Measurements from ENCODE around the gene SOCS6. TPM values are rescaled to one million over a fixed set of nuclear protein-coding genes. Genes with fewer than 3 reads are reported as not detected.

The SOCS6 gene
- total and polyA plus RNA-seq, 2 of the 13 experiments (the other 11 are each of a cell fraction or from before 2014, with no cell fraction given) = 18.6 to 38.3 TPM

- TF ChIP-seq ZNF460 (CRISPR knock-in tag; IDR thresholded peaks at IDR 0.05; ENCODE audit: borderline replicate concordance) (no peak), CHD4 (IDR thresholded peaks at IDR 0.05; ENCODE audit: borderline replicate concordance, low read length) (no peak), ZFP62 (CRISPR knock-in tag; IDR thresholded peaks at IDR 0.05) (no peak), ZNF781 (CRISPR knock-in tag; IDR thresholded peaks at IDR 0.05; ENCODE audit: borderline replicate concordance, not compliant biosample characterization) (no peak)
Observed at GRCh38 chr18:70311726-70312125, 22.9 kb downstream of the SOCS6 start (continued).

GRCh38 chr18:70313640-70314039 lies 24.8 kb downstream of the SOCS6 start:
- Histone ChIP-seq H3K79me2 (ENCODE audit: insufficient read depth, low read length) (peaks cover 98% of the 10 kb centered on the region), H2AFZ (ENCODE audit: low read length) (no peak overlapping the region), H3K27me3 (ENCODE audit: control insufficient read depth in 1 of 2, insufficient read depth in 2 of 2, low read length in 2 of 2) (no peaks in the 10 kb centered on the region), H3K4me3 (replicated peaks in 1 of 3; ENCODE audit: insufficient read depth in 1 of 3, low read depth in 2 of 3, low read length in 3 of 3) (peak overlapping the region in 1 of 3 experiments; percentile 20; a peak in 1 of 6 replicates), H3K4me2 (ENCODE audit: low read depth, low read length) (peak overlapping the region; percentile 36; the same call in 1 of the 2 replicates), H3K9me3 (ENCODE audit: low read length) (peaks cover under 1% of the 10 kb centered on the region), H3K4me1 (ENCODE audit: insufficient read depth, low read length) (peaks cover 59% of the 10 kb centered on the region), H4K20me1 (ENCODE audit: insufficient read depth, low read length) (peaks cover 5% of the 10 kb centered on the region), H3K36me3 (replicated peaks in 1 of 2; ENCODE audit: control insufficient read depth in 1 of 2, insufficient read depth in 2 of 2, low read length in 2 of 2) (peaks cover 2 to 3% of the 10 kb centered on the region in 2 experiments; a peak in 1 of 5 replicates), H3K9ac (ENCODE audit: insufficient read depth, low read depth, low read length) (0 out of 2 replicates have a peak overlapping the region, but pooled peaks have one; percentile 27), H3K27ac (ENCODE audit: extremely low read length, insufficient read depth, low read length) (peak overlapping the region; percentile 39)
- in situ Hi-C loops (cut with HindIII; ENCODE audit: extremely low pct_ligation_motif_present, low pct_unique_long_range_greater_than_20kb) = no loop called here
- 7% methylated on average over 3 of the region's 3 CpGs for WGBS (ENCODE audit: low lambda C conversion rate)
- ATAC-seq (0 out of 3 replicates have a peak, but pooled peaks have one; percentile 31), DNase-seq (ENCODE audit: low spot score) (no peak), FAIRE-seq (no peak)
- ChIA-PET POLR2A (interaction anchor here (1.0 to 1.9 kb wide), 5 partner anchors 19 to 63 kb away, joined by 3 to 8 read pairs (median 4); partner anchors contain the start of gene SOCS6), CTCF (ENCODE audit: low intra/inter-chr PET ratio, low total read pairs) (no interaction called here)
- intact Hi-C loops (cut with micrococcal nuclease; ENCODE audit: unreplicated experiment) = loop anchor here (5.0 kb wide), 1 partner anchor 119 kb away; no protein-coding TSS in a partner anchor
- no TSS peak for BruUV-seq (replicated peaks)
- TF ChIP-seq RXRB (CRISPR knock-in tag; IDR thresholded peaks at IDR 0.05; ENCODE audit: borderline replicate concordance) = peak; percentile 42; the same call in 1 of the 2 replicates
- TF ChIP-seq ZNF776 (CRISPR knock-in tag; IDR thresholded peaks at IDR 0.05) = no peak
- TF ChIP-seq ATF3 (CRISPR knock-in tag; IDR thresholded peaks at IDR 0.05) = no peak
- TF ChIP-seq RBAK (CRISPR knock-in tag; IDR thresholded peaks at IDR 0.05) = no peak
- peak; percentile 40; the same call in 1 of the 2 replicates for TF ChIP-seq AHDC1 (CRISPR knock-in tag; IDR thresholded peaks at IDR 0.05; ENCODE audit: borderline replicate concordance)
- no peak for TF ChIP-seq FOXP1 (IDR thresholded peaks at IDR 0.05)
- TF ChIP-seq FOXP1 (CRISPR knock-in tag; IDR thresholded peaks at IDR 0.05) = peak; percentile 85
- no peak for TF ChIP-seq MEIS2 (CRISPR knock-in tag; IDR thresholded peaks at IDR 0.05)
- no peak for TF ChIP-seq YEATS4 (CRISPR knock-in tag; IDR thresholded peaks at IDR 0.05; ENCODE audit: borderline replicate concordance)
- no peak for TF ChIP-seq PHF21A (CRISPR knock-in tag; IDR thresholded peaks at IDR 0.05)
- 0 out of 2 replicates have a peak, but pooled peaks have one; percentile 12 for TF ChIP-seq ELF3 (CRISPR knock-in tag; IDR thresholded peaks at IDR 0.05)
- TF ChIP-seq ZNF639 (CRISPR knock-in tag; conservative IDR thresholded peaks at IDR 0.05) = no peak
- TF ChIP-seq ZBTB8A (CRISPR knock-in tag; IDR thresholded peaks at IDR 0.05; ENCODE audit: borderline replicate concordance, low read depth) = no peak

Data from HepG2 (cell line).